Fibroblast of skin of left biceps (primary cell): Measurements from ENCODE around the gene NEIL1.
"Not testable (repeated sequence)": the region's sequence is repeated elsewhere in the genome, so short reads cannot be mapped to it uniquely, and the experiment has no call there.

Experiments
- DNase-seq, 2 experiments: peaks; one replicate each; pipeline ENCODE4 v3.0.0-alpha.2; 2013; ENCODE audit warnings: low read depth in 2 of 2

The NEIL1 gene

GRCh38 chr15:75371901-75372688 lies 25.3 kb downstream of the NEIL1 start:
- no peak for DNase-seq

- DNase-seq: no peak
These were observed 33.9 kb downstream of the NEIL1 start for GRCh38 chr15:75380773-75381172.

- not testable (repeated sequence) for DNase-seq
These were observed 37.1 kb downstream of the NEIL1 start for GRCh38 chr15:75383986-75384385.

GRCh38 chr15:75389791-75390382 lies 43.0 kb downstream of the NEIL1 start:
- DNase-seq: no peak

- peak in 1 of 2 experiments; percentile 2 for DNase-seq
These were observed 50.7 kb downstream of the NEIL1 start for GRCh38 chr15:75397494-75397893.

GRCh38 chr15:75403892-75404291 lies 57.1 kb downstream of the NEIL1 start:
- DNase-seq: no peak
